ENCODE data around the gene GDPGP1. TPM values are rescaled to one million over a fixed set of nuclear protein-coding genes. Genes with fewer than 3 reads are reported as not detected.

The GDPGP1 gene
- total RNA-seq, 4 donors from 2014 or later: 8.3 to 24.0 (median 19.6) TPM

DNA sequence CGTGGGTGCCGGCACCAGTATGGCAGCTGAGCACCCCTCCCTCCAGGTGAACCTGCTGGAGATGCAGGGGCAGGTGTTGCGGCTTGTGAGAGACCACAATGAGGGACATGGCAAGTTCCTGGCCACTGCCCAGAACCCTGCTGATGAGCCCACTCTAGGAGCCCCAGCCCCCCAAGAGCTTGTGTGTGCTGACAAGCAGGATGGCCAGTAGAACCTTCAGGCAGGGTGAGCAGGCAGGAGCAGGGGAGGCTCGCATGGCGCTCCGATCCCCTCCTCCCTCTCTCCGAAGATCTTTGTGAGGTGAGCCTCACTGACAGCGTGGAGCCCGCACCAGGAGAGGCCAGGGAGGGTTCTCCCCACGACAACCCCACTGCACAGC is 61.2 kb downstream of the GDPGP1 start:
- TF ChIP-seq, protein P1, sequence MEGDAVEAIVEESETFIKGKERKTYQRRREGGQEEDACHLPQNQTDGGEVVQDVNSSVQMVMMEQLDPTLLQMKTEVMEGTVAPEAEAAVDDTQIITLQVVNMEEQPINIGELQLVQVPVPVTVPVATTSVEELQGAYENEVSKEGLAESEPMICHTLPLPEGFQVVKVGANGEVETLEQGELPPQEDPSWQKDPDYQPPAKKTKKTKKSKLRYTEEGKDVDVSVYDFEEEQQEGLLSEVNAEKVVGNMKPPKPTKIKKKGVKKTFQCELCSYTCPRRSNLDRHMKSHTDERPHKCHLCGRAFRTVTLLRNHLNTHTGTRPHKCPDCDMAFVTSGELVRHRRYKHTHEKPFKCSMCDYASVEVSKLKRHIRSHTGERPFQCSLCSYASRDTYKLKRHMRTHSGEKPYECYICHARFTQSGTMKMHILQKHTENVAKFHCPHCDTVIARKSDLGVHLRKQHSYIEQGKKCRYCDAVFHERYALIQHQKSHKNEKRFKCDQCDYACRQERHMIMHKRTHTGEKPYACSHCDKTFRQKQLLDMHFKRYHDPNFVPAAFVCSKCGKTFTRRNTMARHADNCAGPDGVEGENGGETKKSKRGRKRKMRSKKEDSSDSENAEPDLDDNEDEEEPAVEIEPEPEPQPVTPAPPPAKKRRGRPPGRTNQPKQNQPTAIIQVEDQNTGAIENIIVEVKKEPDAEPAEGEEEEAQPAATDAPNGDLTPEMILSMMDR (IDR thresholded peaks at IDR 0.05): no peak
- TF ChIP-seq POLR2A (IDR thresholded peaks at IDR 0.05): no peak
- Histone ChIP-seq H3K4me1 (peaks cover 0 to 9% (median 2%) of the 10 kb centered on the region in 4 donors), H3K4me3 (peak overlapping the region in 2 of 4 donors; percentile 13 to 41), H3K27ac (no peak overlapping the region), H3K9me3 (no peaks in the 10 kb centered on the region), H3K36me3 (no peaks in the 10 kb centered on the region), H3K27me3 (no peaks in the 10 kb centered on the region)
- no peak for DNase-seq

Small RNA genes lying within 50 kb of the gene (small RNA-seq; reads per million reads assigned to genes)
- gene AC091167.3 (0 reads per million in 2 donors), gene RN7SL736P (0 reads per million in 2 donors)

Other genes starting within 250 kb of the GDPGP1 start
- 10 to 100 TPM; 19.8 to 31.3 (median 23.2) TPM for gene ZNF710, start 232.9 kb upstream of the GDPGP1 start, total RNA-seq
- 100 to 1,000 TPM in 3 of 4 donors, 10 to 100 TPM in 1; 89.9 to 184 (median 119) TPM for gene IDH2, start 131.7 kb upstream of the GDPGP1 start, total RNA-seq
- gene SEMA4B, start 32.9 kb upstream of the GDPGP1 start, total RNA-seq: 100 to 1,000 TPM in 2 of 4 donors, 10 to 100 TPM in 2; 63.2 to 147 (median 91.3) TPM
- 100 to 1,000 TPM in 3 of 4 donors, 10 to 100 TPM in 1; 71.0 to 166 (median 130) TPM for gene CIB1, start 268 bp upstream of the GDPGP1 start, total RNA-seq
- gene TTLL13, start 15.3 kb downstream of the GDPGP1 start, total RNA-seq: not detected
- gene NGRN, start 31.5 kb downstream of the GDPGP1 start, total RNA-seq: 10 to 100 TPM; 33.5 to 48.7 (median 39.2) TPM
- gene ZNF774, start 118.1 kb downstream of the GDPGP1 start, total RNA-seq: 10 to 100 TPM in 1 of 4 donors, 1 to 10 TPM in 3; 4.0 to 11.7 (median 8.7) TPM
- 100 to 1,000 TPM; 162 to 334 (median 168) TPM for gene IQGAP1, start 154.0 kb downstream of the GDPGP1 start, total RNA-seq